HG03439 (cell line): ENCODE data around the gene MED27.

Source experiments
- ATAC-seq: cut with Tn5 transposase; IDR thresholded peaks from one replicate; pipeline ENCODE4 v1.9.1; 2021; ENCODE audit warnings: mild to moderate bottlenecking, moderate library complexity; ENCODE audit not compliant: unreplicated experiment

The MED27 gene

DNA sequence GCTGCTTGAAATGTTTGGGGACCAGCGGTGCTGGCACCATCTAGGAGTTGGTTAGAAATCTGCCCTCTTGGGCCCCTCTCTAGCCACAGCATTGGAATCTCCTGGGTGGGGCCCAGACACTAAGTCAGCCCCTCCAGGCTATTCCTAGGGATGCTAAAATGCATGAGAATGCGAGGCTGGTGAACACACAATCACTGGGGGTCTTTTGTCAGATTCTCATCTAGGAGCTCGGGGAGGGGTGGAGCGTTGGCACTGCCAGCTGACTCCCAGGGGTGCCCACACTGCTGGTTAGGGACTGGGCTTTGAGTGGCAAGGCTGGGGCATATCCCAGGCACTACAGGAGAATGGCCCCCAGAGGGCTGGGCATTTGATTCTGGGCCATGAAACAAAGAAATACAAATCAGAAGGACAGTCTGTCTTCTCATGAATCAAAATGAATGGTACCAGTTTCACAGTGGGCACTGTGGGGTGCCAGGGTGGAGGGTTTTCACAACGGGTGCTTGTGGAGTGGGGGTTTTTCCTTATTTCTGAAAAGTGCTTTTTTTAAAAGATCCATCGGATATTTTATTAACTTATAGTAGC lies 212.0 kb downstream of the MED27 start:
- ATAC-seq, result no peak

DNA sequence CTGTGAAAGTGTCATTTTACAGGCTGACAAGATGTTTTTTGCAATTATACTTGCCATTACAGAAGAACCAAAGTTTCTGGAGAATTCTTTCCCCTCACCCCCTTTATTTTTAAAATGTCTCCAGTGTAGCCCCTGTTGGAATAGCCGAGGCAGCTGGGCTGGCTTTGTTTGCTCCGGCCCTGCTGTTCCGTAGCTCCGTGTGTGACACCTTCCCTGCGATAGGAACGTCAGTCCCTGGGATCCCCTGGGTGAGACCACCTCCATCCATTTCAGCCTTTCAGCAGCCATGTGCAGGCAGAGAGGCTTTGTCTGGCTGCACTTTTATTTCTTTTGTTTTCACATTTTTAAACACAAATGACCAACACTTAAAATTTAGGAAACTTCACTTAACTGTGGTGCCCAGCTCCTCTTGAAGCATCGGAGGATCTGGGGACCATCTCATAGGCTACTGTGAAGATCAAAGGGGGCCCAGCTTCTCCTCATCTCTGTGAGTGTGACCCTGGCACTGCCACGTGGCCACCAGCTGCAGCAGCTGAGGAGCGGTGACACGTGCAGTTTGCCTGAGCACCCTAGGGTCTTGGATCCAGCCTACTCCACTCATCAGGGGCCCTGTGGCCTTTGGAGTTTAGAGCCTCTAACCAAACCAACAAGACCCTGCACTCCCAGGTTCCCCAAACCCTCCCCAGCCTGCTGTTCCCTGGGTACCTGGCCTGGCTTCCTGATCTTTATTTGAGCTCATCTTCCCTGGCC lies 214.0 kb downstream of the MED27 start:
- ATAC-seq, result no peak

DNA sequence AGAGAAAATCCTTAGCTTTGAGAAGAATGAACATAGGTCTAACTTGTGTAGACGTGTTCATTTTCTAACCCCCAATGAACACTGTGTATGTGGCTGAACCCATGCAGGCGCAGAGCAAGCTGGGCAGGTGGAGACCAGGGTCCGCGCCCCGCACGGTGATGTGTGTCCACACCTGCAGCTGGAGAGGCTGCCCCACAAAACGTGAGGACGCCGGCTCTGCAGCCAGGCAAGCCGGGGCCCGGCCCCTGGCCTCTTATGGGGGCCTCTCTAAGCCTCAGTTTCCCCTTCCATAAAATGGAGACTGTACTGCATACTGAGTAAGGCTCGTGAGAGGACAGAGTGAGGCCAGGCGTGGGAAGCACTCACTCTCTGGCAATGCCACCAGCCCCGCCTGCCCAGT lies 215.1 kb downstream of the MED27 start:
- no peak for ATAC-seq

DNA sequence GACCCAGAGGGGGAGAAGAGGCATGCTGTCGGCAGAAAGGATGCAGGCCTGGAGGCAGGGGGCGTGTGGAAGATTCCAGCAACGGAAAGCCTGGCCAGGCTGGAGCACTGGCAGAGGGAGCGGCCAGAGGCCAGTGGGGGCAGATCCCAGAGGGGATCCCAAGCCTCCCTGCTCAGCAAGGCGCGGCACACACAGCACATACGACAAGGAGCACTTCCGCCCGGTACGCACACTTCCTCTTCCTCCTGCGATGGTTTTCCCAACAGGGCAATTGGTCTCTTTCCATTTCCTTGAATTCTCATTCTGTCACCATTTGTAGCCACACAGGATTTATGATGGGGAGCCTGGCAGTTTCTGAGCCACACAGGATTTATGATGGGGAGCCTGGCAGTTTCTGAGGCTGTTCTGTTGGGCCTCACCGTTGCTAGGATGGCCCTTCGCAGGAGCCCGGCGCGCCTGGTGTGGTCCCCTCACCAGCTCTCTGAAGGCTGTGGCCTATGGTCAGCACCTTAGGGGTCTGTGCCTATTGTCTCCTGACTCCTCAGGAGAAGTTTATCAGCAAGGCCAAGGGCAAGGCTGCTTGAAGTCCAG lies 216.3 kb downstream of the MED27 start:
- no peak for ATAC-seq

DNA sequence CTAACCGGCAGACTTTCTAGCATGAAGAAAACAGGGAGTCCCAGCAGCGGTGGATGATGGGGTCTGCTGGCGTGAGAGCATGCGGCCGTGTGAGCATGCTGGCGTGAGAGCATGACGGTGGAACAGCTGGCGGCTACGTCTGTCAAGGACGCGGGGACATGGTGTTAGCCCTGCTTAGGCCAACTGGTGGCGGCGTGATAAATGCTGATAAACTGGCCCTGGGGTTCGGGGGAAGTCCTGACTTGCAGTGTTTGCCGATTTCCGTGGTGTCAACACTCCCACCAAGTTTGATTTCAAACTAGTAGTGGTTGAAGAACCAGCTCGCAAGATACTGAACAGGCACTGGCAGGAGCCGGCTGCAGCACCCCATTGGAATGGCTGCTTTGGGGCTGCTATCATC lies 217.4 kb downstream of the MED27 start:
- ATAC-seq, result no peak

DNA sequence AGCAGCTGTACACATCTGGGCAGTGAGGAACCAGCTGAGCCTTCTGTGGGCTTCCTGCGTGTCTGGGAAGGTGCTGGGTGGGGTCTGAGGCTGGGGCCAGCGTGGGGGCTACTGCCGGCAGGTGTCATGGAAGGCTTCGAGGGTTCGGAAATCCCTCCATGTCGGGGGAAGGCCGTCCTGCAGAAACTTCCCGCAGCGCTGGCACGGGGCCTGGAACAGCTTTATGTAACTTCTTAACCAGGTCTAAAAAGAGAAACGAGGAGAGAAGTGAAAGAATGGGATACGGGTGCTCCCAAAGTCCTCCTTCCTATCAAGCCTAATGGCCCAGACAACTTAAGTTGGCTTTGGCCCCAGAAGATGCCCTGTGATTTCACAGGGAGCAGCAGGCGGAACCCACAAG lies 219.2 kb downstream of the MED27 start:
- no peak for ATAC-seq

DNA sequence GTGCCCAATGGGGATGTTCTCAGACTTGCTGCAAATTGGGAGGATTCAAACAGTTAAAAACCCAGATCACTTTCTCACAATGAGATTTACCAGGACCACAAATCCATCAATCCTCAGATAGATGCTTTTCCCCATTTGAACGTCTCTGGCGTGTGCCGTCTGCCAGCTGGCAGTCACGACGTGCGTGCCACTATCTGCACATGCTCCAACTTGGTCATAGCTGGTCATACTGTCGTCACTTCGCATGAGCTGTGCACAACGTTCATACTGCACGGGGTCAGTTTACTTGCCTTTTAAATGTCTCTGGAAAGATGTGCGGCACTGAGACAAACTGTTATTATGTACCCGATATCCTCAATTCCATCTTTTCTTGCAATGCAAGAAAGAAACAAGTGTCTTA lies 221.5 kb downstream of the MED27 start:
- no peak for ATAC-seq

DNA sequence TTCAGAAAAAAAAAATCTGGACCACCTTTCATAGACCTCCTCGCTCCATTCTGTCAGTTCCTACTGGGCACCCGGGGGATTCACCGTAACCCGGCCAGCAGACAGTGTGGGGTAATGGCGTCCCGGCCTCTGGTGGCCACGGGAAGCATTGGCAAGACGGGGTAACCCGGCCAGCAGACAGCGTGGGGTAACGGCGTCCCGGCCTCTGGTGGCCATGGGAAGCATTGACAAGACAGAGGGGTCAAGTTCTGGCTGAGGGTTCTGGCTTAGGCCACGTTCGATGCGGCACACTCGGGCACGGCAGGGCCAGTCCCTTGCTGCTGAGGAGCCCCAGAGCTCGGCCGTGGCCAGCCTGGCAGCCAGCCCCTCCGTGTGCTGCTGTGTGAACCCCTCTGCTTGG lies 223.6 kb downstream of the MED27 start:
- no peak for ATAC-seq

DNA sequence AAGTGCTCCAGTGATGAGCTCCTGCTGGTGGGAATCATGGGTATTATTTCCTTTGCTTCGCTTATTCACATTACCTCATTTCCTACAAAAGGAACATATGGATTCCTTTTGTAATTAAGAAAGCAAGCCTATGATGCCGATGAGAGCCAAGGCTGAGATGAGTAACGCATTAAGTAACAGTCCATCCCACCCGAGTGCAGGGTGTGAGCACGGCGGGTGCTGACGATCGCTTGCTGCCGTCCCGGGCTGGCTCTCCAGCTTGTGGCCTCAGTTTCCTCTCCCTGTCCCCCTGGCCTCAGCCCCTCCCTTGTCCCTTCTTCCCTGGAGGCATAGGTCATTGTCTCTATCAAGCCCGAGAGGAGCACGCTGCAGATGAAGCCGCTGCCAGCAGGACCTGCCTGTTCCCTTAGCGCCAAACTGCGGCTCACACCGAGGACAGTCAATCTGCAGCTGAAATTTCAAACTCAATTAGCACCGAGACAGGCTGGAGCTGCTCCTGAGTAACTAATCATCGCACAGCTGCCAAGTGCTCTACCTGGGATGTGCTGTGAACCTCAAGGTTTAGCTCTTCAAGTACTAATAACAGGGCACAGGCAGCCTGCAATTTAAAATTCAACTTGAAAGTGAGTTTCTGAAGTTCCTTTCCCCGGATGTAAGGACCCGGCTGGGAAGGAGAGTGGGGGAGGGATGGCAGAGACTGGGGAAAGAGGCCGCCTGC lies 224.6 kb downstream of the MED27 start:
- ATAC-seq, result no peak

DNA sequence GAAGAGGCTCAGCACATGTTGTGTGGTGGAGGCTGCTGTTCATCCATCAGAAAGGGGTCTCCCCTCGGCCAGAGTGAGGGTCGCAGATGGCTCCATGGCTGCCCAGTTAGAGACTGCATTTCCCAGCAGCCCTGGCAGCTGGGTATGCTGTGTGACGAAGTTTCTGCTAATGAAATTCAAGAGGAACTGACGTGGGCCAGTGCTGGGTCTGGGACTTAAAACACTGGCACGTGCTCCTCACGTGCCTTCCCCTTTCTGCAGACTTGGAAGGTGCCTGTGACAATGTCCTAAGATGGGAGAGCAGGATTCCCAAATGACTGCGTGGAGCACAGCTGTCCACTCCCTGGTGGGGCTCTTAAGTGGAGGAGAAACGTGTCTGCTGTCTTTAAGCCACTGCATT lies 225.3 kb downstream of the MED27 start:
- no peak for ATAC-seq

DNA sequence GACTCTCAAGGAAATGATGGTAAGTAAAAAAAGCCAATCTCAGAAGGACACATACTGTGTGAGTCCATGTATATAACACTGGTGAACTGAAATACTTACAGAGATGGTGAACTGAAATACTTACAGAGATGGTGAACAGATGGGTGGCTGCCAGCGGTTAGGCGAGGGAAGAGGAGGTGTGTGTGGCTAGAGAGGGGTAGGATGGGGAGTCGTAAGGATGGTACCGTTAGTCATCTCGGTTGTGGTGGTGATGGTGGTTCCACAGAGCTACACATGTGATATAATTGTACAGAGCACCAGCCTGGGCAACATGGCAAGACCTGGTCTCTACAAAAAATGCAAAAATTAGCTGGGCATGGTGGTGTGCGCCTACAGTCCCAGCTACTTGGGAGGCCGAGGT lies 226.2 kb downstream of the MED27 start:
- ATAC-seq, result no peak

DNA sequence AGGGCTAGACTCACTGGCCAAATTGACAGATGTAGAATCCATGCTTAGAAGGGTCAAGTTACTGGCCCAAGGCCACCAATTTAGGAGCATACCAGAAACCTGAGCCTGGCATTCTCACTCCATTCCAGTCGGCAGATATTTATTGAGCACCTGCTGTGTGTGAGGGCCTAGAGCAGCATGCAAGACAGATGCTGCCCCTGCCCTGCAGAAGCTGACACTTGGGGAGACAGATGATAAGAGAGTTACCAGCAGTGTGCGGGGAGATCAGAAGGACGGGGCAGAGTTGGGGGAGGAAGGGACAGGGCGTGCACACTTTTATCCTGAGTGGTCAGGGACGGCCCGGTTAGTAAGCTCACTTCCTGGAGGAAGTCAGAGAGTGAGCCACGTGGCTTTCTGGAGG lies 228.3 kb downstream of the MED27 start:
- no peak for ATAC-seq

DNA sequence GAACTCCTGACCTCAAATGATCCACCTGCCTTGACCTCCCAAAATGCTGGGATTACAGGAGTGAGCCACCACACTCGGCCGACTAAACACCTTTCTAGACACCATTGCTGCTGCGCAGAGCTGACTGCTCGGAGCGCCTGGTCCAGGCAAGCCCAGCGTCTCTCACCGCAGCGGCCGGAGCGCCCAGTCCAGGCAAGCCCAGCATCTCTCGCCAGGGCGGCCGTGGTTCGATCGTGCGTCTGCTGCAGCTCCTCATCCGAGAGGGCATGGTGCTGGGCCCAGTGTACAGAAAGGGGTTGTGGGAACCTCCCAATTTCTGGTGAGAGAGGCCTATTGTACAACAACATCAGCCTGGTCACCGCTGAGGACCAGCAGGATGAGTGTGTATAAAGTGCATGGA lies 230.3 kb downstream of the MED27 start:
- ATAC-seq, result no peak

DNA sequence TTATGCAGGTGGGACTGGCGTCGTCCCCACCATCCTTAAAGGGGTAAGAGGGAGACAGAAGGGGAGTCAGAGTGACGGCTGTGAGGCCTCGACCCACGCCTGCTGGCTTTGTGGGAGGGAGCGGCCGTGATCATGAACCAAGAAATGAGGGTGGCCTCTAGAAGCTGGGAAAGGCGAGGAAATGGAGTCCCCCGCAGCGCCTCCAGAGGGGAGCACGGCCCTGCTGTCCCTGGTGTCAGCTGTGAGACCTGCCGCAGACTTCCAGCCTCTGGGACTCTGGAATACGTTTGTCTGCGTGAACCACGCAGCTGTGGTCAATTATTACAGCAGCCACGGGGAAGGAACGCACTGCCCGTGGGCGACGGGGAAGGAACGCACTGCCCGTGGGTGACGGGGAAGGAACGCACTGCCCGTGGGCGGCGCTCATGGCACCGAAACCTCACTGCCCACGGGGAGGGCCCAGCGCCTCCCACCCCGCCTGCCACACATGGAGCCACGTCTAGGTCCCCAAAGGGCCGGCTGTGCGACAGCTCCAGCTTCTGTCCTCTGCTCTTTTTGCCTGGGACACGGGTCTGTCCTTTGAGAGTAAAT lies 231.0 kb downstream of the MED27 start:
- ATAC-seq, result no peak

DNA sequence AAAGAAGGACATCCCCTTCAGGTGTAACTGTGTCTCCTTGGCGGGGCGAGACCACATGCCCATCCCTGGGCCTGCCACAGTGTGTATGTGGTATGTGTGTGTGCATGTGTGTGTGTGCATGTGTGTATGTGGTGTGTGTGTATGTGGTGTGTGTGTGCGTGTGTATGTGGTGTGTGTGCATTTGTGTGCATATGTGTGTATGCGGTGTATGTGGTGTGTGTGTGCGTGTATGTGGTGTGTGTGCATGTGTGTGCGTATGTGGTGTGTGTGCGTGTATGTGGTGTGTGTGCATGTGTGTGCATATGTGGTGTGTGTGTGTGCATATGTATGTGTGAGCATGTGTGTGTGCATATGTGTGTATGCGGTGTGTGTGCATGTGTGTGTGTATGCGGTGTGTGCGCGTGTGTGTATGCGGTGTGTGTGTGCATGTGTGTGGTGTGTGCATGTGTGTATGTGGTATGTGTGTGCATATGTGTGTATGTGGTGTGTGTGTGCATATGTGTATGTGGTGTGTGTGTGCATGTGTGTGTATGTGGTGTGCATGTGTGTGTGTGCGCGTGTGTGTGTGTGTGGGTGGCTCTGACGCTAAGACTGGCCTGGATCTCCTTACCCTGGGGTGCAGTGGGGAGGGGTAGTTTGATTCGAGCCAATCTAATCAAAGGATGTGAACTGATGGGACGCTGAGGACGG lies 231.9 kb downstream of the MED27 start:
- no peak for ATAC-seq

DNA sequence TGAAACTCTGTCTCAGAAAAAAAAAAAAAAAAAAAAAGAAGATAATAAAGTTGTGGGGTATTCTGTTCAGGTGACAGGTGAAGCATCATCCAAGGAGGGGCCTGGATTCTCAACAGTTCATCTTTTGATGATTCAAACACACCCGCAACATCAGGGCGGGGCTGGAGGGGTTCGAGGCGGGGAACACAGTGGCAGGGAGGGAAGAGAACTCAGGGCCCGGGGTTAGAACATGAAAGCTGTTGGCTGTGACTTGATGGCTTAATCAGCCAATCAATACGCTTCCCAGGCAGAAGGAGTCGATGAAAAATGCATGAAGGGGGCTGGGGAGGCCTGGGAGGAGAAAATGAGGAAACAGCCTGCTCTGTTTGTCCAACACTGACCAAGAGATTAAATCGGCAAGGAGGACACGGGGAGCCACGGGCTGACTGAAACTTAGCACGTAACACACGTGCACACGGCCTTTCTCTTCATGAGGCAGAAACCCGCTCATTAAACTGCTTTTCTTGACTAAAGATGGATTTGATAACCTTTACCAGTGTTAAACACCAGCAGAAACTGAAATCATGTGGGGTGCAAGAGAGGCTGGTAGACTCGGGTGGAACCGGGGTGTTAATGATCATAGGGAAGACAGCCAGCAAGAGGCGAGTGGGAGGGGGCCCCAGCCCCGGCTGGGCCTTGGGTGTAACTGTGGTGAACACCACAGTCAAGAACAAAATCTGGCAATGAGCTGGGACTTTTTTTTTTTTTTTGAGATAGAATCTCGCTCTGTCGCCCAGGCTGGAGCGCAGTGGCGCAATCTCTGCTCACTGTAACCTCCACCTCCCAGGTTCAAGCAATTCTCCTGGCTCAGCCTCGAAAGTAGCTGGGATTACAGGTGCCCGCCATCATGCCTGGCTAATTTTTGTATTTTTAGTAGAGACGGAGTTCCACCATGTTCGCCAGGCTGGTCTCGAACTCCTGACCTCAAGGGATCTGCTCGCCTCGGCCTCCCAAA lies 234.1 kb downstream of the MED27 start:
- ATAC-seq, result no peak

DNA sequence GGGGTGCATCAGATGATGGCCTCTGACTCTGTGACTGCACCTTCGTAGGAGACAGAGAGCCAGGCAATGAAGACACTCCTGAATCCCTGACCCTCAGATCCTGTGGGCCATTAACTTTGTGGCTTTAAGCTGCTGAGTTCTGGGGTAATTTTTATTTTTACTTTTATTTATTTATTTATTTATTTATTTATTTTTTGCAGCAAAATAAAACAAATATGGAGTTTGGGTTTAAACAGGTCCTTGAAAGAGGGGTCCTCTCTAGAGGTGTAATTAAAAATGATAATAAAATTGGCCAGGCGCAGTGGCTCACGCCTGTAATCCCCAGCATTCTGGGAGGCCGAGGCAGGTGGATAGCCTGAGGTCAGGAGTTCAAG lies 234.9 kb downstream of the MED27 start:
- no peak for ATAC-seq

DNA sequence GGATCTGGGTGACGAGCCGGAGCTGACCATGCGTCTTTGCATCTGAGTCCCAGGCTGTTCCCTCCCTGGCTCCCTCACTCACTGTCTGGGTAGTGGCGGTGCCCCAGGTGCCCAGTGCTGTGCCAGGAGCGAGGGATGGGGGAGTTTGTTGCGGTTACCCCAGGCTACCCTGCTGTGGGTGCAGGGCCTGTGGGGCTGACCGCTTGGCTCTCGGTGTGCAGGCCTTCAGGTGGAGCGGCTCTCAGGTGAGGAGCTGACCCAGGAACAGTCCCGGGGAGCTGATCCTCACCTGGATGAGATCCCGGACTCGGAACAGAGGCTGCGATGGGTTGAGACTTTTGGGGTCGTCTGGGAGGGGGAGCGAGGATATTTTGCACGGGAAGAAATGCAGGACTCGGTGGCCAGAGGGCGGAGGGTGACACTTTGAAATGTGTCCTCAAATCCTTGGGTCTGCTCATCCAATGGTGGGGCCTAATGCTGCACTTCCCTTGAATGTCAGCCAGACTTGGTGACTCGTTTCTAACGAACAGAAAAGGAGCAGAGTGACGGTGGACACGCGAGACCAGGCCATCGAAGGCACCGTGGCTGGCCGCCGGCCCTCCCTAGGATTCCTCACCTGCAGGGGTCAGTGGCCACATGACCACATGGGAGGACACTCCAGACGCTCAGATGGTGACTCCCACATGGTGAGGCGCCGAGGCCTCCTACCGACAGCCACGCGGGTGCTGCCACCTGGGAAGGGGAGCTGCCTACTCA lies 235.5 kb downstream of the MED27 start:
- ATAC-seq, result no peak

DNA sequence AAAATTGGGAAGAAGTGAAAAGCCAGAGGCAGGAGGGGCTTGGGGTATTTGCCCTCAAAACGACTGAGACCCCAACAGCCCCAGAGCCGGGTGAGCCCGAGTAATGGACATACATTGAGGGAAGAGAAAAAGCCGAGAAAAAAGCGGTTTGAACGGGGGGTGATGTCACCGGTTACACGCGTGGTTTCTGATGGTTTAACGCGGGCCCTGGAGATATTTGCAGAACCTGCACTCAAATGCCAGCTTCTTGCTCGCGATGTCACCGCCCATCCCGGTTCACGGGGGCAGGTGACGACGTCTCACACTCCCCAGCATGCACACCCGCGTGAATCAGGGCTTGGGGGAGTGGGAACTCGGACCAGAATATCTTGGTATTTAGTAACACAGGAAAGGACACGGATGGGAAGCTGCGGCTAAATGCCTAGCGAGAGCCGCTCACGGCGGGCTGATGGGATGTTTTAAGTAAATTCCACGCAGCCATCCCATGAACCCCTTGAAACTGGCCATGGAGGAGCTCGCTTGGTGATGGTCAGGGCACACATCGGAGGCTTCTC lies 237.8 kb downstream of the MED27 start:
- no peak for ATAC-seq
